Activated CD8-positive, alpha-beta memory T cell treated with anti-CD3 and anti-CD28 coated beads, Interleukin-2, amount 50 U/mL, for 4 hours (primary cell): ENCODE results near the gene APBB2.
A peak's percentile ranks its signal among the peaks of the same experiment; 100 is the strongest.

ENCODE experiments used
- DNase-seq: peaks from one replicate; pipeline ENCODE4 v3.0.0-alpha.2; 2020

The APBB2 gene

DNA sequence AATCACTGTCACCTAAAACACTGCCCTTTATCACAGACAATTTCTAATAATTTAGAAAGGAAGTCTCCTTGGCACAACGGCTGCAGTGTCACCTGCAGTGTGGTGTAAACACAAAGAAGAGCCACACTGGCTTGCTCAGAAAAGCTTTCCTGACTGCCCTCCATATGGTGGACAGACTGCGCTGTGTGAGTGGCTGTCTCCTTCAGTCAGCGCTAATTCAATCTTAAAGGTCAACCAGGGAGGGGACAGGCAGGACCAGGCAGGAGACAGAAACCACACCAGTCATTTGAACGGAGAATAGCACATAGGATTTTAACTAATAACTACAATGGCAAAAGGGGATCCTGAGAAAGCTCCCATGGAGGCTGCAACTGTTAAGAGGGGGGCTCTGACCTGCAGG, 332.5 kb downstream of the APBB2 start:
- no peak for DNase-seq

DNA sequence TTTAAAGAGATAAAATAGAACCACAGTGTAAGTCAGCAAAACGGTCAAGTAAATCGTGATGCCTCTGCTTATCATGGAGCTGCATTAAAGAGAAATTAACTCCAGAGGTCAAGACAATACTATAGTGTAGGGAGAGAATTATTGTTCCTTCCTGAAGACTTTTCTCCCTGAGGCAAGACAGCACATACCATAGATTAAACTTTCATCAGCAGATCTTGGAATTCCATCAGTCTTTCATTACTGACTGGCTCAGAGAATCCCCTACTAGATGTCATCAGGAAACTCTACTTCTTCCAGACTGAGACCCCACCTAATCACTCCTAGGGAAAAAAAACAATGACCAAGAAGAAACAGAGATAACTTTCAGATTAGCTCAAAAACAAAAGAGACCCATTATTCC, 333.2 kb downstream of the APBB2 start:
- no peak for DNase-seq

DNA sequence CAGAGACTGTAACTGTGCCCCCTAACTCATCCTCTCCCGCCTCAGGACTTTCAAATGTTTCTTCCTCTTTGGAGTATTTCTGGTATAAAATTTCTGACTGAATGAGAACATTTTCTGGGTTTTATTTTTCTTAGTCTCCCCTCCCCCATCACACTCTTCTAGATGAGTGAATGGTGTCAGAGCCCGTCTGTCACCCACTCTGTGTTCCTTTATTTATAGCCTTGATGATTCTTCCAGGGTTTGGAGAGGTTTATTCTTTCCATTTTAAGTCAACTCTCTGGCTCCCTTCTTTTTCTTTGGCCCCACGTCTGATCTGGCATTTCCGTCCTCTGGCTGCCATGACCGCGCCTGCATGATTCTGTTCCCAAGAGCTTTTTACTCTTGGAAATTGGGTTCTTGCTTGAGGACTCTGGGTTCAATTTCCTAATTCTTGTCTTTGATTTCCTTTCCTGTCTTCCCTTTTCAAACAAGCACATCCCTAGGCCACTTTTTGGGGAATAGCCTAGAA, 335.7 kb downstream of the APBB2 start:
- DNase-seq, result no peak

DNA sequence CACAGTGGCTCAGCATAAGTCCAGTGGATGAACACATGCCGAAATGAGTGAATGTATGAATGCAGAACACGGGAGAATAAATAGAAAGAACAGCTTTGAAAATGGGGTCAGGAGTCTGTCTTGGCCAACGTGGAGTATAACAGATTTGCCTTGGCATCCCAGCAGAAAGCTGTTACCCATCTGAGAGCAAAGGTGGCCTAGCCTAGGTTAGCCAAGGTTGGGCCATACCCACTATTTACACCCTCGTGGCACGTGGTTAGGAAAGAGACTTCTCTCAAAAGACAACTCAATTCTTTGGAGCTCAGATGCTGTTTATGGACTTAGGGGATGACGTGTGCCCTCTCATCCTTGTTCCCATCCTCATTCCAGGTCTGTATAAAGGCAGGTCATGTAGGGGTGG, 337.3 kb downstream of the APBB2 start:
- DNase-seq, result no peak

DNA sequence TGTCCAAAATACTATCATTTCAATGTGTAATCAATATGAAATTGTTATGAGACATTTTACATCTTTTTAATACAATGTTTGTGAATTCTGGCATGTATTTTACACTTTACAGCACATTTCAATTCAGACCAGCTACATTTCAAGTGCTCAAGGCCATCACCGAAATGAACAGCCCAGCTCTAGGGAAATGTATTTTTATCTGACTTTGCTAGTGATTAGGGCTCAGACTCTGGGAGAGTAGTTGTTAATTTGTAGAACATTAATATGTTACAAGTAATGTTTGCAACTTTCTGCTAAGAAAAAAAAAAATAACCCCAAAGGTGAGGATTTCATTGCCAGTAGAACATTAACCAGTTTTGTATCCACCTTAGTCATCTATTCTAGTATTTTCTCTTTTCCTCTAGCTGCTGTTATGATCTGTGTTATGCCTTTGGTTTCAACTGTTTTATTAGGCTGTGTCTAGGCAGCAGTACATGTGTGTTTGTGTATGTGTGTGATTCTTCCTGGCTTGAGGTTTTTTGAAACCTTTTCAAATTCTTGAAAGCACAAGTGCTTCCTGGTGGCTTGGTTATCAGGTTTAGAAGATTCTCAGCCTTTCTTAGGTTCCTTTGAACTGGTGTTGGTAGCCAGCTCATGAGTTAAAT, 338.7 kb downstream of the APBB2 start:
- no peak for DNase-seq

DNA sequence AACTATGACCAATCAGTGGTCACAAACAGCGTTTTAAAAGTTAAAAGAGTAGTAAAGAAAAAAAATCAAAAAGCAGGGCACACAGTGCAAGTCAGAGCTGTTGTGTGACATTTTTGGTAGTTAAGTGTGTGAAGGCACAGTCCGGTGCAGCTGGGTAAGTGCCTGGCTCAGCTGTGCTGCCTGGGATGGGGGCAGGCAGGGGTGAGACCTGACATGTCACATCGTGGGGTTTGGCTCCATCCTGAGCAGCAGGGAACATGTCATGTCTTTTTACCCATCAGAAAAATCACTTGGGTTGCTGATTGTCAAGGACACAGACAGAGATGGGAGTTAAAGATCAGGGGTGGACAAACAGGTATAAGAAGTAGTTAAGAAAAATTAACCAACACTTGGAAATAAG, 339.4 kb downstream of the APBB2 start:
- no peak for DNase-seq

- DNase-seq, result no peak
These were observed 340.0 kb downstream of the APBB2 start for GRCh38 chr4:40874331-40874730.

- DNase-seq, result no peak
These were observed 342.6 kb downstream of the APBB2 start for GRCh38 chr4:40871695-40872250.

GRCh38 chr4:40870150-40870549, 344.2 kb downstream of the APBB2 start:
- no peak for DNase-seq

DNA sequence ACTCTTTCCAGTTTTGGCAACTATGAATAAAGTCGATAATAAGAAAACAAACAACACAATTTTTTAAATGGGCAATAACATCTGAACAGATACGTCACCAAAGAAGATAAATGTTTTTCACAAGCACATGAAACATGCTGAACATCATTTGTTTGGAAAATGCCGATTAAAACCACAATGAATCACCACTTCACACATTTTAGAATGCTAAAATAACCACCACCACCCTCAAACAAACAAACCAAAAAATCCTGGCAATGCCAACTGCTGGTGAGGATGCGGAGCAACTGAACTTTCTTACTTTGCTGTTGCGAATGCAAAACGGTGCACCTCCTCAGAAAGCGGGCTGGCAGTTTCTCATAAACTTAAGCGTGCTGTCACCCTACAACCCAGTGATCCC, 348.6 kb downstream of the APBB2 start:
- no peak for DNase-seq

- no peak for DNase-seq
These were observed 349.8 kb downstream of the APBB2 start for GRCh38 chr4:40864531-40864930.

DNA sequence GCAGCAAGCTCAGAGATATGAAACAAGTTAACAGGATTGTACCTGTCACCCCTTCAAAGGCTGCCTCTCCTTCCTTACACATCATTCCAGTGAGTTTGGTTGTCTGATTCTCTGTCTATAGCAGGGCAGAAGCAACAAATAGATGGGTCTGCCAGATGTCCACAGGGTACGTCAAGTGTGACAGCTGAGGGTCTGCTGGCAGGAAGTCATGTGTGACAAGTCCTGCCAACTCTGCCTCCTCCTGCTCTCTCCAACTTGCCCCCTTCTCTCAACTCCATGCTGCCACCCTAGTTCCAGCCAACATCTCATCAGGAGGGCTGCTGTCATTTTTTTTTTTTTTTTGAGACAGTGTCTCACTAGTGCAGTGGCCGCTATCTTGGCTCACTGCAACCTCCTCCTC, 355.4 kb downstream of the APBB2 start:
- no peak for DNase-seq

GRCh38 chr4:40857956-40858355, 356.4 kb downstream of the APBB2 start:
- no peak for DNase-seq

DNA sequence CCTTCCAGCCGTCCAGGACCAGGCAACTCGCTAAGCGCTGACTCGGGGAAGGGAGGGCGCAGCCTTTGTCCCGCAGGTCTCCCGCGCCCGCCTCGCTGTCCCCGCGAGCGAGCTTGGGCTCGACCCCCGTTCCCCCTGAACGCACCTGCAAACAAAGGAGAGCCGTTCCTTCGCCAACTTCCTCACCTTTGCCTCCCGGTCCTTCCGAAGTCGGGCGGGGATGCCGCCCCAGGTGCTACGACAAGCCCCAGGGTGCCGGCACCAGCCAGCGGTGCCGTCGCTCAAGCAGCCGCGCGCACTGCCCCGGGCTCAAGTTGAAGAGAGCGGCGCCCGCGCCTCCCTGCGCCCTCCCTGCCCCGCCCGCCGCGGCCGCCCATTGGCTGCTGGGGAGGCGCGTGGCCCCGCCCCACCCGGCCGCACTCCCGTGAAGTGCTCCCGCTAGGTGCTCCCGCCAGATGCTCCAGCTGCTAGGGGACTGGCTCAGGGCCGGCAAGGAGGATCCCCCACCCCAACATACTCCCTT, 357.4 kb downstream of the APBB2 start:
- DNase-seq, result peak; percentile 40

DNA sequence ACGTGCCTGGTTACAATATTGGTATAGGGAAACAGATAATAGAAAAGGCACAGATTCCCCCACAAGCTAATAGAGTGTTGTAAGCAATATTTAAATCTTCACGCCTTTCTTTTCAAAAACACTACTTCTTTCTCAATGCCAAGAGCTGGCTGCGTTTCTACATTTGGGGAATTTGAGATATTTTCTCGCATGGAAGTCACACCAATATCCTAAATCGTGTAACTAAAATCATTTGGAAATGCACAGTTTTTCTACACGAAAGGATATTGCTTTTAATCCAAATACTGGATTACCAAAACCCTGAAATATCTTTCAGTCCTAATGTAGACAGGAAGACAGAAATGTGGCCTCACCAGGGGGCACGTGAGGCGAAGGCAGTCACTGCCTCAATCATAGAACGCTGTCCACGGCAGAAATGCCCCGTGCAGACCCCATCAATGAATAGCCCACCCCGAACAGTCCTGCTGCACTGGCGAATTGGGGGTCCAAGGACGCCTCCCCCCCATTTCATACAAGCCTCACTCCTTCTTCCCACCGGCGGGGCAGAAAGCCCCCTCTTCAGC, 358.0 kb downstream of the APBB2 start:
- no peak for DNase-seq

GRCh38 chr4:40850496-40850895, 363.8 kb downstream of the APBB2 start:
- no peak for DNase-seq

GRCh38 chr4:40848940-40849339, 365.4 kb downstream of the APBB2 start:
- DNase-seq, result no peak

- DNase-seq, result no peak
These were observed 366.1 kb downstream of the APBB2 start for GRCh38 chr4:40848251-40848650.

DNA sequence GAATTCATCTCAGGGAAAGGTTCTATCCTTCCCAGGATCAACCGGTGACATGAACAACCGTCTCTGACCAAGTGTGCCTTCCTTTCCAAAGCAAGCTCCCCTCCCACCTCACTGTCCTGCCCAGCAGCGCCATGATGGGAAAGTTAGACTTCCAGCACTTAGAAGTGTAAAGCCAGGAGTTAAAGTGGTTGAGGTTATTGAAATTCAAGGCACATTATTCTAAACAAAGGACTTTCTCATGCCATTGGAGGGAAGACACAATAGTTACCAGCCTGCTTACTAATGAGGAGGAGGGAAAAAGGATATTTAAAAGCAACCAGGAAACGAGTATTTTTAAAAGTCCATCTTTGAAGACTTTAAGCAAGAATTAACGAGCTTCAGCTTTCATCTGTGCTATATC, 367.8 kb downstream of the APBB2 start:
- DNase-seq, result no peak

GRCh38 chr4:40845154-40845835, 369.0 kb downstream of the APBB2 start:
- DNase-seq, result no peak

DNA sequence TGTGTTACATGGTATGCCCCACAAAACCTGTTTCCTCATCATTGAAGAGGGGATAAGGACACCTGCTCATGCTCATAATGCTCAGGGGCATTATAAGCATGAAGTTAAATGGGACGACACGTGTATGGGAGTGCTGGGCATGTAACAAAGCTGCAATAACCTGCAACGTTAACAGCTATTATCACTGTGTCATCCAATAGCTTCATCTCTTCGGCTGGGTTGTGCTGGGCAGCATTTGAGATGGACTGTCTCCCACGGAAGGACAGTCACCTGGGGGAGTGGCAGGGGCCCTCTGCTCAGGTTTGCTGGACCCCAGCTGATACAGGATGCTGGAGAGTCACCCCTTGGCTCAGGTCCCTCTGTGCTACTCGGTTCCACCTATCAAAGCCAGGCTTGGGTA, 370.1 kb downstream of the APBB2 start:
- DNase-seq, result no peak

DNA sequence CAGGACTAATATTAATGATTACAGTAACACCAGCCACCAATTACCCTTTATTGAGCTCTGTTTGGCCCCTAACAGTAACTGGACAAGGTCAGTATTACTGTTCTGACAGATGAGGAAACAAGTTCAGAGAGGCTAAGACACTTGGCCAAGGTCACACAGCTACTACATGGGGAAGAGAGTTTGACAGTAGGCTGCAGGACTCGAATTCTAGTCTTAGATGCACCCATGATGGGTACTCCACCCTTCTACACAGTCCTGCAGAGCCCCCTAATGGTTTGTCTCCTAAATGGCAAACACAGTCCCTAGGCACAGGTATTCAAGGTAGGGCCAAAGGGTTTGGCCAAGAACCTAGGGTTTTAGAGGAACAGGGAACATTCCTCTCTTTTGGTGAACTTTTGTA, 370.6 kb downstream of the APBB2 start:
- DNase-seq, result no peak

GRCh38 chr4:40842725-40843423, 371.5 kb downstream of the APBB2 start:
- no peak for DNase-seq
